Endothelial cell of umbilical vein (primary cell): ENCODE measurements around the gene THBS1. TPM values are rescaled to one million over a fixed set of nuclear protein-coding genes. Genes with fewer than 3 reads are reported as not detected.
A peak's percentile ranks its signal among the peaks of the same experiment; 100 is the strongest.

Experiments
- BruUV-seq: library from RNA; stranded (reverse); fragments of 400-500 nt; replicated peaks from 2 replicates; lab custom pipeline; 2021; lab: Mats Ljungman, UMichigan
- CTCF ChIA-PET: fragments of 300-600, 350-600 bp; sonication (Branson Sonifier 250); formaldehyde crosslinking; loops from one replicate; lab custom pipeline; 2021; ENCODE audit warnings: antibody characterized with exemption, inconsistent platforms; lab: Charles Lee
- POLR2A ChIA-PET: fragments of 300-600, 350-600 bp; sonication (Branson Sonifier 250); formaldehyde crosslinking; loops from one replicate; lab custom pipeline; 2021; ENCODE audit warnings: antibody characterized with exemption, inconsistent platforms; lab: Charles Lee
- DNase-seq: peaks from one replicate; pipeline ENCODE4 v3.0.0-alpha.2; 2011; ENCODE audit warnings: low read depth, low spot score
- FAIRE-seq: peaks from 2 replicates; lab custom pipeline; 2011; peaks lifted over from hg19 to GRCh38; lab: Jason Lieb, UNC
- H2AFZ ChIP-seq: 2 replicates; pipeline ENCODE4 v1.6.0; 2012; ENCODE audit warnings: low read depth, low read length, control low read depth, inconsistent platforms
- H3K27ac ChIP-seq: 2 replicates; pipeline ENCODE4 v1.5.1; 2011; ENCODE audit warnings: low read depth, mild to moderate bottlenecking, control low read depth, low read length, moderate library complexity; ENCODE audit not compliant: insufficient read depth
- H3K27me3 ChIP-seq, 2 experiments: 2 replicates each; pipeline versions ENCODE4 v1.6.0 to v1.6.1; 2011; ENCODE audit warnings: low read length in 2 of 2, mixed read lengths in 1 of 2; ENCODE audit not compliant: control insufficient read depth in 2 of 2, insufficient read depth in 2 of 2
- H3K36me3 ChIP-seq, 2 experiments: 2 replicates in 1 of 2; 3 replicates in 1 of 2; pipeline ENCODE4 v1.5.1; 2011; ENCODE audit warnings: low read length in 2 of 2, mild to moderate bottlenecking in 1 of 2, moderate library complexity in 1 of 2; ENCODE audit not compliant: control insufficient read depth in 2 of 2, insufficient read depth in 2 of 2; ENCODE audit errors: extremely low read depth in 1 of 2
- H3K4me1 ChIP-seq: 3 replicates; pipeline ENCODE4 v1.5.1; 2011; ENCODE audit warnings: mild to moderate bottlenecking, low read length; ENCODE audit not compliant: control insufficient read depth, insufficient read depth; ENCODE audit errors: extremely low read depth
- H3K4me2 ChIP-seq: 2 replicates; pipeline ENCODE4 v1.6.1; 2011; ENCODE audit warnings: low read length, control low read depth, mixed read lengths; ENCODE audit not compliant: insufficient read depth
- H3K4me3 ChIP-seq, 3 experiments: fragments of 200-600 bp in 1 of 3; sonication (generic), shearing (Covaris generic) in 1 of 3; replicated peaks in 1 of 3; 2 replicates each; pipeline ENCODE4 v1.5.1; 2011 to 2016; ENCODE audit warnings: control low read depth in 3 of 3, low read length in 3 of 3, mild to moderate bottlenecking in 2 of 3, inconsistent platforms in 1 of 3, low read depth in 1 of 3, moderate library complexity in 1 of 3; ENCODE audit not compliant: insufficient read depth in 1 of 3
- H3K79me2 ChIP-seq: 2 replicates; pipeline ENCODE4 v1.6.0; 2012; ENCODE audit warnings: low read length, inconsistent platforms; ENCODE audit not compliant: control insufficient read depth, insufficient read depth
- H3K9ac ChIP-seq: replicated peaks from 2 replicates; pipeline ENCODE3; 2011; ENCODE audit warnings: low read length, control low read depth; ENCODE audit not compliant: insufficient read depth; ENCODE audit errors: extremely low read depth
- H3K9me1 ChIP-seq: replicated peaks from 3 replicates; pipeline ENCODE4 v1.6.0; 2011; ENCODE audit warnings: mild to moderate bottlenecking, low read length; ENCODE audit not compliant: control insufficient read depth, insufficient read depth; ENCODE audit errors: extremely low read depth
- H3K9me3 ChIP-seq: replicated peaks from 2 replicates; pipeline ENCODE4 v1.5.1; 2012; ENCODE audit warnings: low read length, inconsistent platforms; ENCODE audit not compliant: control insufficient read depth, insufficient read depth
- H4K20me1 ChIP-seq: replicated peaks from 2 replicates; pipeline ENCODE3; 2011; ENCODE audit warnings: mild to moderate bottlenecking, low read length; ENCODE audit not compliant: control insufficient read depth, insufficient read depth; ENCODE audit errors: extremely low read depth
- CTCF ChIP-seq, 2 donors: IDR thresholded peaks; 1 replicate in 1 of 2; 2 replicates in 1 of 2; pipeline ENCODE4 v1.5.1; 2011; ENCODE audit warnings: low read length in 2 of 2, mild to moderate bottlenecking in 2 of 2, moderate library complexity in 2 of 2, control low read depth in 1 of 2, inconsistent platforms in 1 of 2, low read depth in 1 of 2; ENCODE audit not compliant: insufficient read depth in 1 of 2; ENCODE audit errors: extremely low read depth in 1 of 2
- EZH2 ChIP-seq: IDR thresholded peaks from 2 replicates; pipeline ENCODE4 v1.6.1; 2012; ENCODE audit warnings: borderline replicate concordance, low read depth, mild to moderate bottlenecking, moderate library complexity, low read length, inconsistent platforms; ENCODE audit not compliant: severe bottlenecking
- FOS ChIP-seq: IDR thresholded peaks from 2 replicates; pipeline ENCODE4 v1.6.1; 2011; ENCODE audit warnings: mild to moderate bottlenecking, low read length, moderate library complexity, borderline replicate concordance; ENCODE audit not compliant: insufficient read depth
- GATA2 ChIP-seq: IDR thresholded peaks from 2 replicates; pipeline ENCODE4 v1.7.0; 2011; ENCODE audit warnings: low read depth, mild to moderate bottlenecking, moderate library complexity, mixed read lengths, low read length; ENCODE audit not compliant: insufficient read length, insufficient read depth
- JUN ChIP-seq: IDR thresholded peaks from 2 replicates; pipeline ENCODE4 v1.6.1; 2011; ENCODE audit warnings: borderline replicate concordance, low read depth; ENCODE audit not compliant: insufficient read length, insufficient read depth
- MAX ChIP-seq: IDR thresholded peaks from 2 replicates; pipeline ENCODE4 v1.6.1; 2011; ENCODE audit not compliant: insufficient read depth, insufficient read length
- MYC ChIP-seq: IDR thresholded peaks from one replicate; pipeline ENCODE4 v1.6.1; 2011; ENCODE audit warnings: mild to moderate bottlenecking, low read depth, low read length
- POLR2A ChIP-seq: IDR thresholded peaks from 2 replicates; pipeline ENCODE4 v1.6.1; 2012; ENCODE audit warnings: low read depth, mild to moderate bottlenecking, control low read depth, low read length
- POLR2AphosphoS5 ChIP-seq: IDR thresholded peaks from 2 replicates; pipeline ENCODE4 v1.6.1; 2012; ENCODE audit warnings: low read depth, mild to moderate bottlenecking, control low read depth, low read length, moderate library complexity; ENCODE audit not compliant: insufficient read depth
- dilution Hi-C: fragments of 300-500 bp; cut with MboI; formaldehyde crosslinking; loops from one replicate; pipeline ENCODE4 v1.15.0; 2019; ENCODE audit warnings: low sequenced_read_pairs; ENCODE audit not compliant: extremely low pct_ligation_motif_present
- intact Hi-C: fragments of 100-400 bp; cut with micrococcal nuclease; formaldehyde crosslinking; loops from one replicate; pipeline ENCODE4 v1.10.0; 2022
- polyA plus RNA-seq, 4 experiments: library from polyadenylated mRNA; depleted of rRNA in 3 of 4; stranded (reverse) in 3 of 4; unstranded in 1 of 4; fragments of >200 nt; gene quantifications; 2 replicates each; pipeline versions ENCODE4 v1.2.1 to v1.2.3, GENCODE V29; 2011 to 2012; ENCODE audit warnings: missing spikeins in 1 of 4
- total RNA-seq: library from RNA; stranded (reverse); gene quantifications from 2 replicates; pipeline ENCODE4 v1.2.3, GENCODE V29; 2021

The THBS1 gene
- total and polyA plus RNA-seq, 2 donors (not counting 3 experiments of a cell fraction or from before 2014, with no cell fraction given) = 6,293 to 8,883 TPM

GRCh38 chr15:39624806-39625205 lies 43.9 kb downstream of the THBS1 start:
- DNase-seq = peak; percentile 98
- H3K4me3 ChIP-seq = no peak overlapping the region
- BruUV-seq = TSS peak; percentile 20
- FAIRE-seq = peak; percentile 98
- no peak for TF ChIP-seq CTCF (IDR thresholded peaks at IDR 0.05; ENCODE audit: extremely low read depth in 1 of 2, insufficient read depth in 1 of 2, low read depth in 1 of 2, low read length in 2 of 2)
- peak; percentile 65 for TF ChIP-seq GATA2
- TF ChIP-seq MAX = no peak
- no peak for TF ChIP-seq EZH2
- peak; percentile 96 for TF ChIP-seq FOS
- no peak for TF ChIP-seq MYC
- peak; percentile 95 for TF ChIP-seq JUN
- TF ChIP-seq POLR2AphosphoS5 = peak; percentile 96
- peak; percentile 76 for TF ChIP-seq POLR2A
- peak overlapping the region; percentile 35 for H3K4me2 ChIP-seq
- intact Hi-C loops = loop anchor here (1.0 to 10.0 kb wide), 4 partner anchors 26 to 300 kb away; partner anchors contain the start of gene GPR176
- dilution Hi-C loops = no loop called here
- H2AFZ ChIP-seq = no peak overlapping the region
- H3K9ac ChIP-seq = peak overlapping the region; percentile 41
- H3K79me2 ChIP-seq = no peaks in the 10 kb centered on the region
- H3K36me3 ChIP-seq = no peaks in the 10 kb centered on the region
- ChIA-PET CTCF (interaction anchor here (0.8 to 6.1 kb wide), 8 partner anchors 12 to 132 kb away, joined by 3 to 49 read pairs (median 4); no protein-coding TSS in a partner anchor), POLR2A (interaction anchor here (2.2 kb wide), 1 partner anchor 26 kb away, joined by 13 read pairs; no protein-coding TSS in a partner anchor)
- H3K27ac ChIP-seq = peak overlapping the region; percentile 87
- no peaks in the 10 kb centered on the region for H3K9me3 ChIP-seq
- no peaks in the 10 kb centered on the region for H3K9me1 ChIP-seq
- no peaks in the 10 kb centered on the region for H3K27me3 ChIP-seq
- no peaks in the 10 kb centered on the region for H4K20me1 ChIP-seq
- peaks cover 49% of the 10 kb centered on the region for H3K4me1 ChIP-seq
